HepG2 (cell line): ENCODE measurements around the gene CATSPERD. TPM values are rescaled to one million over a fixed set of nuclear protein-coding genes. Genes with fewer than 3 reads are reported as not detected.

Experiments
- ATAC-seq: fragments of 200-7000 bp; cut with Tn5 transposase; 3 replicates; pipeline ENCODE4 v1.9.1; 2020; ENCODE audit warnings: mild to moderate bottlenecking, moderate library complexity
- BruUV-seq: library from RNA; stranded (reverse); fragments of 400-500 nt; replicated peaks from 2 replicates; lab custom pipeline; 2021; lab: Mats Ljungman, UMichigan
- CTCF ChIA-PET: fragments of 300-600 bp; formaldehyde crosslinking; extraction: SDS; loops from one replicate; lab custom pipeline; 2021; ENCODE audit warnings: low total read pairs, inconsistent platforms, low intra/inter-chr PET ratio; lab: Yijun Ruan, JAX
- POLR2A ChIA-PET: fragments of 350-600 bp; sonication (Branson Sonifier 250); formaldehyde crosslinking; loops from one replicate; lab custom pipeline; 2020; ENCODE audit warnings: antibody characterized with exemption, inconsistent platforms; lab: Yijun Ruan, JAX
- DNase-seq: peaks from one replicate; pipeline ENCODE4 v3.0.0-alpha.2; 2015; ENCODE audit warnings: low spot score
- FAIRE-seq: peaks from 3 replicates; lab custom pipeline; 2011; peaks lifted over from hg19 to GRCh38; lab: Jason Lieb, UNC
- H2AFZ ChIP-seq: one replicate; pipeline ENCODE4 v1.6.1; 2011; ENCODE audit warnings: low read length, inconsistent platforms
- H3K27ac ChIP-seq: fragments of 300-600 bp; 3 replicates; pipeline ENCODE4 v1.8.0; 2011; ENCODE audit warnings: mixed run types, mild to moderate bottlenecking, mixed read lengths, low read length, inconsistent platforms; ENCODE audit not compliant: insufficient read depth; ENCODE audit errors: extremely low read length
- H3K27me3 ChIP-seq, 2 experiments: fragments of 200-600 bp in 1 of 2; 2 replicates in 1 of 2; 3 replicates in 1 of 2; pipeline versions ENCODE4 v1.6.0 to v1.8.0; 2011; ENCODE audit warnings: low read length in 2 of 2, mild to moderate bottlenecking in 2 of 2, moderate library complexity in 2 of 2, inconsistent platforms in 1 of 2; ENCODE audit not compliant: insufficient read depth in 2 of 2, control insufficient read depth in 1 of 2
- H3K36me3 ChIP-seq, 2 experiments: fragments of 200-600 bp in 1 of 2; replicated peaks in 1 of 2; 2 replicates in 1 of 2; 3 replicates in 1 of 2; pipeline versions ENCODE4 v1.5.1 to v1.8.0; 2011; ENCODE audit warnings: low read length in 2 of 2, inconsistent platforms in 1 of 2; ENCODE audit not compliant: insufficient read depth in 2 of 2, control insufficient read depth in 1 of 2
- H3K4me1 ChIP-seq: 2 replicates; pipeline ENCODE4 v1.5.1; 2012; ENCODE audit warnings: low read length, inconsistent platforms; ENCODE audit not compliant: insufficient read depth
- H3K4me2 ChIP-seq: 2 replicates; pipeline ENCODE4 v1.6.0; 2011; ENCODE audit warnings: low read depth, low read length, inconsistent platforms
- H3K4me3 ChIP-seq, 3 experiments: fragments of 200-600 bp in 1 of 3; sonication (generic), shearing (Covaris generic) in 1 of 3; replicated peaks in 1 of 3; 2 replicates each; pipeline ENCODE4 v1.5.1; 2011 to 2016; ENCODE audit warnings: low read length in 3 of 3, inconsistent platforms in 2 of 3, low read depth in 2 of 3, mild to moderate bottlenecking in 2 of 3, control low read depth in 1 of 3, mixed read lengths in 1 of 3; ENCODE audit not compliant: insufficient read depth in 1 of 3
- H3K79me2 ChIP-seq: one replicate; pipeline ENCODE4 v1.6.1; 2011; ENCODE audit warnings: low read length, inconsistent platforms; ENCODE audit not compliant: insufficient read depth
- H3K9ac ChIP-seq: 2 replicates; pipeline ENCODE4 v1.6.0; 2011; ENCODE audit warnings: mild to moderate bottlenecking, low read depth, low read length, inconsistent platforms; ENCODE audit not compliant: insufficient read depth
- H3K9me3 ChIP-seq: 2 replicates; pipeline ENCODE4 v1.5.1; 2012; ENCODE audit warnings: mild to moderate bottlenecking, low read length
- H4K20me1 ChIP-seq: 2 replicates; pipeline ENCODE4 v1.6.0; 2011; ENCODE audit warnings: inconsistent platforms, mild to moderate bottlenecking, low read length, moderate library complexity; ENCODE audit not compliant: insufficient read depth
- CENPT ChIP-seq: sonication (generic); formaldehyde crosslinking; IDR thresholded peaks from 2 replicates; pipeline ENCODE4 v1.8.0; 2022; ENCODE audit warnings: low read depth, mild to moderate bottlenecking, moderate library complexity, missing genetic modification reagents
- ERF ChIP-seq: IDR thresholded peaks from 2 replicates; pipeline ENCODE4 v1.6.1; 2018; ENCODE audit warnings: missing biosample characterization, missing genetic modification reagents
- GZF1 ChIP-seq: sonication (generic); formaldehyde crosslinking; IDR thresholded peaks from 2 replicates; pipeline ENCODE4 v1.5.1; 2020; ENCODE audit warnings: mild to moderate bottlenecking, missing genetic modification reagents
- HOXA5 ChIP-seq: sonication (generic); formaldehyde crosslinking; IDR thresholded peaks from 2 replicates; pipeline ENCODE4 v1.4.0; 2020; ENCODE audit warnings: missing genetic modification reagents
- PHF8 ChIP-seq: sonication (generic); formaldehyde crosslinking; IDR thresholded peaks from 2 replicates; pipeline ENCODE4 v1.5.0; 2020; ENCODE audit warnings: missing genetic modification reagents
- ZNF30 ChIP-seq: sonication (generic); formaldehyde crosslinking; IDR thresholded peaks from 2 replicates; pipeline ENCODE4 v1.5.0; 2020; ENCODE audit warnings: mild to moderate bottlenecking, missing genetic modification reagents
- ZNF468 ChIP-seq: sonication (generic); formaldehyde crosslinking; IDR thresholded peaks from 2 replicates; pipeline ENCODE4 v1.8.0; 2022; ENCODE audit warnings: mild to moderate bottlenecking, moderate library complexity, missing genetic modification reagents
- ZNF749 ChIP-seq: sonication (generic); formaldehyde crosslinking; IDR thresholded peaks from 2 replicates; pipeline ENCODE4 v1.8.0; 2022; ENCODE audit warnings: mild to moderate bottlenecking, missing genetic modification reagents, moderate library complexity, borderline replicate concordance
- WGBS: methylation state at CpG from one replicate; pipeline ENCODE4 v1.1.6; 2017; ENCODE audit warnings: low lambda C conversion rate; 5-methylcytosine and 5-hydroxymethylcytosine counted together
- in situ Hi-C: cut with HindIII; loops from 2 replicates; pipeline ENCODE4 v1.10.0; 2017; ENCODE audit warnings: low pct_unique_long_range_greater_than_20kb; ENCODE audit not compliant: extremely low pct_ligation_motif_present
- intact Hi-C: fragments of 100-400 bp; cut with micrococcal nuclease; formaldehyde crosslinking; loops from one replicate; pipeline ENCODE4 v1.10.0; 2022; ENCODE audit not compliant: unreplicated experiment
- polyA plus RNA-seq, 8 experiments: library from polyadenylated mRNA; depleted of rRNA in 3 of 8; stranded (reverse) in 7 of 8; unstranded in 1 of 8; fragments of >200 nt; fragmentation: Illumina TruSeq in 4 of 8; extraction: Trizol in 4 of 8; gene quantifications; 2 replicates each; pipeline versions ENCODE4 v1.2.1 to v1.2.3, GENCODE V29; 2011 to 2016; ENCODE audit warnings: low read depth in 4 of 8, missing spikeins in 1 of 8, mixed read lengths in 1 of 8; ENCODE audit not compliant: insufficient read depth in 1 of 8
- total RNA-seq, 5 experiments: library from RNA; depleted of rRNA; stranded (reverse); fragments of >200 nt; fragmentation: Illumina TruSeq; extraction: Trizol; gene quantifications; 2 replicates each; pipeline ENCODE4 v1.2.3, GENCODE V29; 2016; ENCODE audit warnings: low read depth in 1 of 5
- TF ChIP-seq, protein P1 (sequence below), 2 experiments: fragments of 450-650 bp in 1 of 2; sonication (generic) in 1 of 2; formaldehyde crosslinking in 1 of 2; IDR thresholded peaks; 2 replicates each; pipeline versions ENCODE4 v1.6.1 to v1.8.0; 2016 to 2022; ENCODE audit warnings: antibody characterized with exemption in 1 of 2, mild to moderate bottlenecking in 1 of 2, missing genetic modification reagents in 1 of 2
- TF ChIP-seq, protein P2 (sequence below): sonication (generic); formaldehyde crosslinking; IDR thresholded peaks from 2 replicates; pipeline ENCODE4 v1.5.1; 2020; ENCODE audit warnings: missing genetic modification reagents, mild to moderate bottlenecking, borderline replicate concordance

The CATSPERD gene
- total and polyA plus RNA-seq, 2 of the 13 experiments (the other 11 are each of a cell fraction or from before 2014, with no cell fraction given) = 0.04 TPM; not detected in 1

DNA sequence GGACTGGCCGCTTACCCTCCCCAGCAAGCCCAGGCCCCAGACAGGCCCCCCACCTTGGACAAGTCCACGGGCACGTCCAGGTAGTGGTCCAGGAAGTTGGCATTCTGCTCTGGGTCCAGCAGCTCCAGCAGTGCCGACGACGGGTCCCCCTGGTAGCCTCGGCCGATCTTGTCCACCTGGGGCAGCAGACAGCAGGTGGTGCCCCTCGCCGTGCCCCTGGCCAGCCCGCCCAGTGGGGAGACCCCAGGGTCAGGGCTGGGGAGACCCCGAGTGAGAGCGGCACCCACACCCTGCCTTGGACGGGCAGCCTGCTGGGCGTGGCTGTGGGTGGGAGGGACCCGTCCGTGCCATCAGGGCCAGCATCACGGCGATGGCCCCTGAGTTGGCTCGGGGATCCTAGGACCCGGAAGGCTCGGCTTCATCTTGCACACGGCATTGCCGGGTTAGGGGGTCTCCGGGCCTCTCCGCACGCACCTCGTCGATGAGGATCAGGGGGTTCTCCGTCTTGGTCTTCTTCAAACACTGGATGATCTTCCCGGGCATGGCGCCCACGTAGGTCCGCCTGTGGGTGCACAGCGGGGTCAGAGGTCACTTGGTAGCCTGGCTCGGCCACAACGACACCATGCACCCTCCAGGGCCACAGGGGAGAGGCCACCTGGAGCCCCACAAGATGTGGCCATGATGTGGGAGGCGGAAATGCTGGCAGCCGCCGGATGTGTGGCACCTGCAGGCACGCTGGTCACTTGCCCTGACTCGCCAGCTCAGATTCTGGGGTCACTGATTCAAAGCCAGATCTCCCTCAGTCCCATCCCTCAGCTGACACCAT is 24.0 kb upstream of the CATSPERD start:
- FAIRE-seq = no peak
- ATAC-seq = no peak
- Histone ChIP-seq H4K20me1 (peaks cover 30% of the 10 kb centered on the region), H3K27me3 (no peaks in the 10 kb centered on the region), H3K4me1 (peaks cover 14% of the 10 kb centered on the region; the same call in 1 of the 2 replicates), H2AFZ (no peak overlapping the region), H3K27ac (no peak overlapping the region), H3K9ac (no peak overlapping the region), H3K79me2 (peaks cover 22% of the 10 kb centered on the region), H3K36me3 (peaks cover 38 to 82% of the 10 kb centered on the region in 2 experiments), H3K4me3 (no peak overlapping the region), H3K4me2 (no peak overlapping the region), H3K9me3 (no peaks in the 10 kb centered on the region)
- in situ Hi-C loops = no loop called here
- no peak for DNase-seq
- ChIA-PET POLR2A (interaction anchor here (1.2 to 1.4 kb wide), 2 partner anchors 22 to 24 kb away, joined by 4 to 9 read pairs; partner anchors contain the start of genes CATSPERD and LONP1), CTCF (no interaction called here)
- WGBS = 91% methylated on average over 14 of the region's 42 CpGs
- no TSS peak for BruUV-seq
- intact Hi-C loops = no loop called here
- TF ChIP-seq, protein P1, sequence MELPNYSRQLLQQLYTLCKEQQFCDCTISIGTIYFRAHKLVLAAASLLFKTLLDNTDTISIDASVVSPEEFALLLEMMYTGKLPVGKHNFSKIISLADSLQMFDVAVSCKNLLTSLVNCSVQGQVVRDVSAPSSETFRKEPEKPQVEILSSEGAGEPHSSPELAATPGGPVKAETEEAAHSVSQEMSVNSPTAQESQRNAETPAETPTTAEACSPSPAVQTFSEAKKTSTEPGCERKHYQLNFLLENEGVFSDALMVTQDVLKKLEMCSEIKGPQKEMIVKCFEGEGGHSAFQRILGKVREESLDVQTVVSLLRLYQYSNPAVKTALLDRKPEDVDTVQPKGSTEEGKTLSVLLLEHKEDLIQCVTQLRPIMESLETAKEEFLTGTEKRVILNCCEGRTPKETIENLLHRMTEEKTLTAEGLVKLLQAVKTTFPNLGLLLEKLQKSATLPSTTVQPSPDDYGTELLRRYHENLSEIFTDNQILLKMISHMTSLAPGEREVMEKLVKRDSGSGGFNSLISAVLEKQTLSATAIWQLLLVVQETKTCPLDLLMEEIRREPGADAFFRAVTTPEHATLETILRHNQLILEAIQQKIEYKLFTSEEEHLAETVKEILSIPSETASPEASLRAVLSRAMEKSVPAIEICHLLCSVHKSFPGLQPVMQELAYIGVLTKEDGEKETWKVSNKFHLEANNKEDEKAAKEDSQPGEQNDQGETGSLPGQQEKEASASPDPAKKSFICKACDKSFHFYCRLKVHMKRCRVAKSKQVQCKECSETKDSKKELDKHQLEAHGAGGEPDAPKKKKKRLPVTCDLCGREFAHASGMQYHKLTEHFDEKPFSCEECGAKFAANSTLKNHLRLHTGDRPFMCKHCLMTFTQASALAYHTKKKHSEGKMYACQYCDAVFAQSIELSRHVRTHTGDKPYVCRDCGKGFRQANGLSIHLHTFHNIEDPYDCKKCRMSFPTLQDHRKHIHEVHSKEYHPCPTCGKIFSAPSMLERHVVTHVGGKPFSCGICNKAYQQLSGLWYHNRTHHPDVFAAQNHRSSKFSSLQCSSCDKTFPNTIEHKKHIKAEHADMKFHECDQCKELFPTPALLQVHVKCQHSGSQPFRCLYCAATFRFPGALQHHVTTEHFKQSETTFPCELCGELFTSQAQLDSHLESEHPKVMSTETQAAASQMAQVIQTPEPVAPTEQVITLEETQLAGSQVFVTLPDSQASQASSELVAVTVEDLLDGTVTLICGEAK (IDR thresholded peaks at IDR 0.05) = no peak
- TF ChIP-seq, protein P1 (CRISPR knock-in tag; IDR thresholded peaks at IDR 0.05) = no peak
- TF ChIP-seq GZF1 (CRISPR knock-in tag) = no peak
- no peak for TF ChIP-seq CENPT (CRISPR knock-in tag)
- no peak for TF ChIP-seq ERF (CRISPR knock-in tag)
- TF ChIP-seq, protein P2, sequence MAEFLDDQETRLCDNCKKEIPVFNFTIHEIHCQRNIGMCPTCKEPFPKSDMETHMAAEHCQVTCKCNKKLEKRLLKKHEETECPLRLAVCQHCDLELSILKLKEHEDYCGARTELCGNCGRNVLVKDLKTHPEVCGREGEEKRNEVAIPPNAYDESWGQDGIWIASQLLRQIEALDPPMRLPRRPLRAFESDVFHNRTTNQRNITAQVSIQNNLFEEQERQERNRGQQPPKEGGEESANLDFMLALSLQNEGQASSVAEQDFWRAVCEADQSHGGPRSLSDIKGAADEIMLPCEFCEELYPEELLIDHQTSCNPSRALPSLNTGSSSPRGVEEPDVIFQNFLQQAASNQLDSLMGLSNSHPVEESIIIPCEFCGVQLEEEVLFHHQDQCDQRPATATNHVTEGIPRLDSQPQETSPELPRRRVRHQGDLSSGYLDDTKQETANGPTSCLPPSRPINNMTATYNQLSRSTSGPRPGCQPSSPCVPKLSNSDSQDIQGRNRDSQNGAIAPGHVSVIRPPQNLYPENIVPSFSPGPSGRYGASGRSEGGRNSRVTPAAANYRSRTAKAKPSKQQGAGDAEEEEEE = no peak
- no peak for TF ChIP-seq ZNF468
- TF ChIP-seq HOXA5 = no peak
- no peak for TF ChIP-seq PHF8 (CRISPR knock-in tag)
- TF ChIP-seq ZNF749 (CRISPR knock-in tag) = no peak
- TF ChIP-seq ZNF30 (CRISPR knock-in tag) = no peak
